ACC112 (cell line): ENCODE data around the gene LLGL2.

Experiments
- H2AFZ ChIP-seq: fragments of 200-600 bp; sonication (generic); one replicate; pipeline ENCODE4 v1.6.0; 2017; ENCODE audit warnings: antibody characterized with exemption, low read length; ENCODE audit not compliant: unreplicated experiment
- H3K27ac ChIP-seq: fragments of 200-600 bp; sonication (generic); 2 replicates; pipeline ENCODE4 v1.5.1; 2014; ENCODE audit warnings: low read depth, mild to moderate bottlenecking, antibody characterized with exemption, low read length, moderate library complexity
- H3K27me3 ChIP-seq: fragments of 200-600 bp; sonication (generic); 2 replicates; pipeline ENCODE4 v1.6.1; 2014; ENCODE audit warnings: mild to moderate bottlenecking, antibody characterized with exemption, low read length, moderate library complexity, mixed read lengths; ENCODE audit not compliant: insufficient read depth
- H3K36me3 ChIP-seq: fragments of 200-600 bp; sonication (generic); 2 replicates; pipeline ENCODE4 v1.6.1; 2016; ENCODE audit warnings: mild to moderate bottlenecking, antibody characterized with exemption, low read length, moderate library complexity, mixed read lengths; ENCODE audit not compliant: insufficient read depth
- H3K4me1 ChIP-seq: fragments of 200-600 bp; sonication (generic); one replicate; pipeline ENCODE4 v1.6.1; 2016; ENCODE audit warnings: low read length, mixed read lengths; ENCODE audit not compliant: insufficient read depth, unreplicated experiment, control insufficient read depth
- H3K4me3 ChIP-seq: fragments of 200-600 bp; sonication (generic); 2 replicates; pipeline ENCODE4 v1.5.1; 2014; ENCODE audit warnings: mild to moderate bottlenecking, low read depth, low read length
- H3K79me2 ChIP-seq: fragments of 200-600 bp; sonication (generic); one replicate; pipeline ENCODE4 v1.6.0; 2016; ENCODE audit warnings: low read length; ENCODE audit not compliant: control insufficient read depth, unreplicated experiment, insufficient read depth

LLGL2 gene

DNA sequence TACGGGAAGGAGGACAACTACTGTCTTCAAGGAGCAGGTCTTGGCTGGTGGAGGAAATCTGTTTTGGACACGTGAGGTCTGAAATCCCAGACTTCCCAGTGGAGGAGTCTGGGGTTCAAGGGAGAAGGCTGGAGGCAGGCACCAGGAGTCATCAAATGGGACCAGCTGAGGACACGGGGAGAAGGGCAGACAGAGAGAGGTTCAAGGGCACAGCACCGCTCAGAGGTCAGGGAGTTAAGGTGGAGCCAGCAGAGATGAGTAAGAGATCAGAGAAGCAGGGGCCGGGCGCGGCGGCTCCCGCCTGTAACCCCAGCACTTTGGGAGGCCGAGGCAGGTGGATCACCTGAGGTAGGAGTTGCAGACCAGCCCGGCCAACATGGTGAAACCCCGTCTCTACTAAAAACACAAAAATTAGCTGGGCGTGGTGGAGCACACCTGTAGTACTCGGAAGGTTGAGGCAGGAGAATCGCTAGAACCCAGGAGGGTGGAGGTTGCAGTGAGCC, 97.3 kb downstream of the LLGL2 start:
- H3K4me3 ChIP-seq, result no peak overlapping the region
- no peaks in the 10 kb centered on the region for H3K36me3 ChIP-seq
- H3K27ac ChIP-seq, result no peak overlapping the region

DNA sequence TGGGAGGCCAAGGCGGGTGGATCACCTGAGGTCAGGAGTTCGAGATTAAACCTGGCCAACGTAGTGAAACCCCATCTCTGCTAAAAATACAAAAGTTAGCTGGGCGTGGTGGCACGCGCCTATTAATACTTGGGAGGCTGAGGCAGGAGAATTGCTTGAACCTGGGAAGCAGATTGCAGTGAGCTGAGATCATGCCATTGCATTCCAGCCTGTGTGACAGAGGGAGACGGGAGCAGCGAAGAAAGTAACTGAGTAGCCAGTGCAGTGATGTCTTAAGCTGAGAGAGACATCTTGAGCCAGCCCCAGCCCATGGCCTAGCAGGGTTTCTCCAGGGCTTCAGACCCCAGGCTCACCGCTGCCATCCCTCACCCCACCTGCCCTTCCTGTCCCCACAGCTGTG, 97.9 kb downstream of the LLGL2 start:
- Histone ChIP-seq H3K36me3 (no peaks in the 10 kb centered on the region), H3K4me1 (no peaks in the 10 kb centered on the region), H3K27me3 (no peaks in the 10 kb centered on the region), H3K79me2 (no peaks in the 10 kb centered on the region), H3K4me3 (no peak overlapping the region), H2AFZ (no peak overlapping the region), H3K27ac (no peak overlapping the region)

More for the DNA sequence above, 97.3 kb downstream of the LLGL2 start:
- no peak overlapping the region for H2AFZ ChIP-seq
- H3K4me1 ChIP-seq, result no peaks in the 10 kb centered on the region
- no peaks in the 10 kb centered on the region for H3K79me2 ChIP-seq
- H3K27me3 ChIP-seq, result no peaks in the 10 kb centered on the region

GRCh38 chr17:75624021-75624420, 98.5 kb downstream of the LLGL2 start:
- H3K27me3 ChIP-seq, result no peaks in the 10 kb centered on the region
- no peak overlapping the region for H3K4me3 ChIP-seq
- H3K4me1 ChIP-seq, result no peaks in the 10 kb centered on the region
- H3K36me3 ChIP-seq, result no peaks in the 10 kb centered on the region
- no peak overlapping the region for H3K27ac ChIP-seq
- no peak overlapping the region for H2AFZ ChIP-seq
- no peaks in the 10 kb centered on the region for H3K79me2 ChIP-seq
